Fibroblast of lung (primary cell): ENCODE measurements around the gene FMNL2.

Experiments used
- CTCF ChIP-seq, 2 donors: IDR thresholded peaks in 1 of 2; conservative IDR thresholded peaks in 1 of 2; 1 replicate in 1 of 2; 2 replicates in 1 of 2; pipeline ENCODE4 v1.5.1; 2011 to 2012; ENCODE audit warnings: low read length in 2 of 2, control low read depth in 1 of 2, inconsistent platforms in 1 of 2, low read depth in 1 of 2, mild to moderate bottlenecking in 1 of 2
- EZH2 ChIP-seq: IDR thresholded peaks from 2 replicates; pipeline ENCODE4 v1.5.1; 2012; ENCODE audit warnings: low read length, control low read depth, mild to moderate bottlenecking; ENCODE audit errors: missing control alignments

GRCh38 chr2:152618193-152618564, 283.2 kb downstream of the FMNL2 start:
- TF ChIP-seq EZH2 (no peak), CTCF (conservative IDR thresholded peaks at IDR 0.05 in 1 of 2, IDR thresholded peaks at IDR 0.05 in 1 of 2; ENCODE audit: low read depth in 1 of 2, low read length in 2 of 2) (no peak)
